A204.1 (cell line): ENCODE data around the gene OGG1.

ENCODE experiments used
- FAIRE-seq: peaks from 2 replicates; lab custom pipeline; 2012; peaks lifted over from hg19 to GRCh38; lab: Jason Lieb, UNC

The OGG1 gene

GRCh38 chr3:9749645-9750555 is at the start of gene OGG1:
TSS of gene OGG1 (plus strand) at chr3:9749952. CDS start at chr3:9750287, 335 bp downstream.
- FAIRE-seq, result peak; percentile 71

- no peak for FAIRE-seq
Observed at GRCh38 chr3:9700536-9700935, 49.2 kb upstream of the OGG1 start.

DNA sequence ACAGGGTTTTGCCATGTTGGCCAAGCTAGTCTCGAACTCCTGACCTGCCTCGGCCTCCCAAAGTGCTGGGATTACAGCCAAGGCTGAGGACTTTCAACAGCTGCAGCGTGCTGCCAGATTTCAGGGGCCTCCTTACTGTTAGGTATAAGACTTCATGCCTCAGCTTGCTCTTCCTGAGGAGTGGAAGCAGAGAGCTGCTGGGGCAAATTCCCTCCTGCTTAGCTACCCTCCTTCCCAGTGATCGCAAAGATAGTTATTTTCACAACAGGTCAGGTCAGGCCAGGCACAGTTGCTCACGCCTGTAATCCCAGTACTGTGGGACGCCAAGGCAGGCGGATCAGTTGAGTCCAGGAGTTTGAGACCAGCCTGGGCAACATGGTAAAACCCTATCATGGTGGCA is 48.7 kb upstream of the OGG1 start:
- no peak for FAIRE-seq

- FAIRE-seq, result no peak
Observed at GRCh38 chr3:9701711-9702110, 48.0 kb upstream of the OGG1 start.

GRCh38 chr3:9703240-9703639 is 46.5 kb upstream of the OGG1 start:
- no peak for FAIRE-seq

DNA sequence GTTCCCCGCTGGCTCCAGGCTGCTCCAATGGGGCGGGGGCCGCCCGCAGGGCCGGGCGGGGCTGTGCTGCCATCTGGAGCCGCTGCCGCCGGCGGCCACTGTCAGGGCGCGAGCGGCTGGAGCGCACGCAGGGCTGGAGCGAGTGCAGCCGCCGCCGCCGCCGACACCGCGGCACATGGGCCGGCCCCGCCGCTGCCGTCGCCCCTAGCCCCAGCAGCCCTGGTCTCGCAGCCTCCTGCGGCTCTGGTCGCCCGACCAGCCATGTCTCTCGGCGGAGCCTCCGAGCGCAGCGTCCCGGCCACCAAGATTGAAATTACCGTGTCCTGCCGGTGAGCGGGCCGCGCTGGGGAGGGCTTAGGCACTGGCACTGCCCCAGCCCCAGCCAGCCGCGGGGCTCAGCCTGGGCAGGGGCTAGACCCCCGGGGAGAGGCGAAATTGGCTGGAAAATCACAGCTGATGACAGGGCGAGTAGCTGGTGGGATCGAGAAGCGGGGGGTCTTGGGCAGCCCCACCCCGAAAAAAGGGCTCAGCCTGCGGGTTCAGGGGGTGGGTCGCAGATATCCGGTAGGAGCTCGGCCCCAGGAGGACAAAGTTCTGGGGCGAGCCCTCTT is 45.9 kb upstream of the OGG1 start, which contains the start of gene CPNE9:
Gene CPNE9 (plus strand): TSS at position 98 of the 611 bp plus-strand sequence. CDS start 164 bp downstream, at position 262.
- FAIRE-seq, result no peak

DNA sequence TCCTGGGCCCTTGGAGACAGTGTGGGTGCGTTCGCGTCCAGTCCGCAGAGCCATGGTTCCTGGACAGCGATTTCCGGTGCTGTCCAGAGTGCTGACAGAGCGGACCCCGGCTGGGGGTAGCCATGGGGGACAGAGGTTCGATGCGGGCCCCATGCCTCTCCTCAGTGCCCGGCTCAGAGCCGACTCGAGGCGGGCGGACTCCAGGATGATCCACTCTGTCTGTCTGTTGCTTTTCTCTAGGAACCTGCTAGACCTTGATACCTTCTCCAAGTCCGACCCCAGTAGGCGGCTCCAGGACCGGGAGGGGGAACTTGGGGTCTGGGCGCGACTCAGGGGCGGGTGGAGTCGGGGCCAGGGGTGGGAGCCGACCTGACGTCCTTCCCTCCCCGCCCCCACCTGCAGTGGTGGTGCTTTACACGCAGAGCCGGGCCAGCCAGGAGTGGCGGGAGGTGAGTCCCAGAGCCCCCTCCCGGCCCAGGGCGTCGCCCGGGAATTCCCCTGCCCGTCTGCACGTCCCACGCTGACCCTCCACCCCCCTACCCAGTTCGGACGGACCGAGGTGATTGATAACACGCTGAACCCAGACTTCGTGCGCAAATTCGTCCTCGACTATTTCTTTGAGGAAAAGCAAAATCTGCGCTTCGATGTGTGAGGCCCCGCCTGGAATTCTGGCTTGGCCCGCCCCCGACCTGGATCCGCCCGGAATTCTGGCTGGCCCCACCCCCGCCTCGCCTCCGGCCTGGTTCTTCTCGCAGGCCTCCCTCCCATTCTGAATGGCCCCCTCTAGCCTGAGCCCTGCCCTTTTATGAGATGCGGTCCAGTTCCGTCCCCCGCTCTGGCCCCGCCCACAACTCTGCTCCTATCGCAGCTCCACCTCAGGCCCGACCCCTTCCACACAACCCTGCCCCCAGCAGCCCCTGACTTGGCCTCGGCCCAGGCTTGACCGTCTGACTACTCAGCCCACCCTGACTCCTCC is 45.1 kb upstream of the OGG1 start:
- FAIRE-seq, result no peak

GRCh38 chr3:9710174-9710739 is 39.5 kb upstream of the OGG1 start:
- FAIRE-seq, result no peak

GRCh38 chr3:9712415-9712814 is 37.3 kb upstream of the OGG1 start:
- no peak for FAIRE-seq

- FAIRE-seq, result no peak
Observed at GRCh38 chr3:9713142-9713541, 36.6 kb upstream of the OGG1 start.

DNA sequence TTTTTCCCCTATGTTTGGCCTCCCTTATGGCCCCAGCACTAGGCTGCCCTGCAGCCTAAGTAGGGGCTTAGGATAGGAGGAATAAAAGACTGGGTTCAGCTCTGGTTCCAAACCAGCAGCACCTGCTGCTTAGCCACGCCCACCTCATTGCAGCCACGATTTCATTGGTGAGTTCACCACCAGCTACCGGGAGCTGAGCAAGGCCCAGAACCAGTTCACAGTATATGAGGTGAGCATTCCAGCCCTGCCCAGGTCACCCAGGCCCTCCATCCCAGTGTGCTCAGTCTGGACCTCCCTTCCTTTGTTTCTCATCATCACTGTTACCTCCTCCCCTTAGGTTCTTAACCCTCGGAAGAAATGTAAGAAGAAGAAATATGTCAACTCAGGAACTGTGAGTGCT is 34.6 kb upstream of the OGG1 start:
- FAIRE-seq, result no peak

- no peak for FAIRE-seq
Observed at GRCh38 chr3:9715764-9716437, 33.9 kb upstream of the OGG1 start.

DNA sequence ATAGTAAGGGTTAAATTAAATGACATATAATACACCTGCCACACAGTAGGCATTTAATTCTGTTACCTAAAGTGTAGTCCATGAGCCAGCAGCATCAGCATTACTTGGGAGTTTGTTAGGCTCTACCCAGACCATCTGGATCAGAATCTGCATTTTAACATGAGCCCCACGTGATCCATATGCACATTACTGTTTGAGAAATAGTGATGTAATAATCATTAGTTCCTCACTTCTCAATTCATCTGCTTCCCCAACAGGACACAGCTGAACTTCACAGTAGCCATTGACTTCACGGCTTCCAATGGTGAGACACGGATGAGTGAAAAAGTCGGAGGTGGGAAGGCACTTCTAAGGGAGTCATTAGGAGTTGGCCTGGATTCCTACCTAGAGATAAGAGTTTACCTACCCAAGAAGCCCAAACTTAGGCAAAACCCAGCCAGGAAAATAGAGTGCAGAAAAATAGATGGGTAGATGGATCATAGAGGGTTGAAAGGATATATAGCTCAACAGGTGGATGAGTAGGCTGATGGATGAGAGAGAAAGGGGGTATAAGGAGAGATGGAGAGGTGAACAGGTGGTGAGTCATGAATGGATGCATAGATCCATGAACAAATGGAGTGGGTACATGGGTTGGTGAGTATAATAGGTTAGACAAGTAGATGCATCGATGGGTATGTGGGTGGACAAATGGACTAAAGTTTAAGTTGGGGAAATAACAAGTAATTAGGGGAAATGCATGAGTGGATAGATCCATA is 32.8 kb upstream of the OGG1 start:
- no peak for FAIRE-seq

GRCh38 chr3:9717563-9717962 is 32.2 kb upstream of the OGG1 start:
- FAIRE-seq, result no peak

DNA sequence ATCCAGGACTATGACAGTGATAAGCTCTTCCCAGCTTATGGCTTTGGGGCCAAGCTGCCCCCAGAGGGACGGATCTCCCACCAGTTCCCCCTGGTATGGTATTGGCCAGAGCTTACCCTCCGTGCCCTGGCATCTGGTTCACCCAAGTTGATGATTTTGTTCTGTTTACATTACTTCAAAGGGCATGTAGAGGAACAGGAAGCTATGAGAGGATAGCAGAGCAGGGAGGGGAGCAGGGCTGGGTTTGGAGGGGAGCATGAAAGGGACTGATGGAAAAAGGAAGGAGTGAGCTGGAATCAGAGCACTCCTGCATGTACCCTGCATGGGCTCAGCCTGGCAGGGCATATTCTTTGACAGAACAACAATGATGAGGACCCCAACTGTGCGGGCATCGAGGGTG is 31.6 kb upstream of the OGG1 start:
- no peak for FAIRE-seq

GRCh38 chr3:9721015-9721699 is 28.6 kb upstream of the OGG1 start:
- FAIRE-seq, result no peak

GRCh38 chr3:9721700-9722060 is 28.1 kb upstream of the OGG1 start:
- no peak for FAIRE-seq

DNA sequence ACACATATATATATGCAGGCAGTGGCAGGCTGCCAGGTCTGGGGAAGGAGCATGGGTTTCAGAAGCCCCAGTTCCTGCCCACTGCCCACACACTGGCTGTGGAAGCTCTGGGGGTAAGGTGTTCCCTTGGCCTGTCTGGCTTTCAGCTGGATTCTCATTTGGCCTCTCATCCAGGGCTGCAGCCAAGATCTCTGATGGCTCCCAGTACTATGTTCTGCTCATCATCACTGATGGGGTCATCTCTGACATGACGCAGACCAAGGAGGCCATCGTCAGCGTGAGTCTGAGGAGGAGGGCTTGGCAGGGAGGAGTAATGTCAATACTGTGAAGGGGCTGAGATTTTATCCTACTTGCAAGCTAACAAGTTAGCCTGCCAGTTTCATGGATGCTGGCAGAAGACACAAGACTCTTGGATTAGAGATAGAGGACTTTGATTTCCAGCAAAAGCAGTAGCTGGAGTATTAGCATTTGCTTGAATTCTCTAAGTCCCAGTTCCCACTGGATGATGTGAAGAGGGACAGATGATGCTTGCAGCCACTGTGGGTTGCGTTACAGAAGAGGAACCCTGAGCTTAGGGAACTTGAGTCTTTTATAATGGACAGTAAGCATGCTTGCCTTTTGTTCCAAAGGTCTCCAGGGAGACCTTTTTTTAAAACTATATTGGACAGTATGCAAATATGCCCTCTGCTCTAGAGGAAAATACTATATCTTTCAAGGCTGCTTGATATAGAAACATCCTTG is 23.8 kb upstream of the OGG1 start:
- FAIRE-seq, result no peak

- no peak for FAIRE-seq
Observed at GRCh38 chr3:9727041-9727595, 22.6 kb upstream of the OGG1 start.
